Fibroblast of villous mesenchyme (primary cell): Measurements from ENCODE around the gene CEP19. TPM values are rescaled to one million over a fixed set of nuclear protein-coding genes. Genes with fewer than 3 reads are reported as not detected.

Experiments
- DNase-seq: peaks from one replicate; pipeline ENCODE4 v3.0.0-alpha.2; 2010; ENCODE audit warnings: low read depth
- H3K4me3 ChIP-seq: 2 replicates; pipeline ENCODE4 v1.5.1; 2011; ENCODE audit warnings: low read depth, mild to moderate bottlenecking, low read length
- total RNA-seq: library from RNA; depleted of rRNA; stranded (reverse); fragments of >200 nt; gene quantifications from 2 replicates; pipeline ENCODE4 v1.2.3, GENCODE V29; 2012
- TF ChIP-seq, protein P1 (sequence below): IDR thresholded peaks from 2 replicates; pipeline ENCODE4 v1.5.1; 2012; ENCODE audit warnings: low read depth, mild to moderate bottlenecking, low read length; ENCODE audit not compliant: insufficient read depth

Gene CEP19
- total RNA-seq, 1 donor: 5.2 TPM

DNA sequence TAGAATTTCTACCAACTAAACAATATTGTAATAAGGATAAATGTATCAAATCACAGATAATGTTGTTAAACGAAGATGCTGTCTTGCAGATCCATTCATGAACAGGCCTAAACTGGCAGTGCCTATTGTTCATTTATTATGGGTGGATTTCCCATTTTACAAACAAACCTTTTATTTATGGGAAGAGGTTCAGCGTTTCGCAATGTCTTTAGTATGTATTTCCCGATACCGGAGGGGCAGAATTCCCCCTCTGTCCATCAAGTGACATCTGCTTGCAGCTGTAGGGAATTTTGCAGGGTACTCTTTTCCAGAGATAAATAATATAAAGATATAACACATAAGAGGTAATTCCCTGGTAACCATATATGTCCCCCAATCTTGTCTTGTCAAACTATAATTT lies 5.7 kb downstream of the CEP19 start:
- no peak for DNase-seq
- TF ChIP-seq, protein P1, sequence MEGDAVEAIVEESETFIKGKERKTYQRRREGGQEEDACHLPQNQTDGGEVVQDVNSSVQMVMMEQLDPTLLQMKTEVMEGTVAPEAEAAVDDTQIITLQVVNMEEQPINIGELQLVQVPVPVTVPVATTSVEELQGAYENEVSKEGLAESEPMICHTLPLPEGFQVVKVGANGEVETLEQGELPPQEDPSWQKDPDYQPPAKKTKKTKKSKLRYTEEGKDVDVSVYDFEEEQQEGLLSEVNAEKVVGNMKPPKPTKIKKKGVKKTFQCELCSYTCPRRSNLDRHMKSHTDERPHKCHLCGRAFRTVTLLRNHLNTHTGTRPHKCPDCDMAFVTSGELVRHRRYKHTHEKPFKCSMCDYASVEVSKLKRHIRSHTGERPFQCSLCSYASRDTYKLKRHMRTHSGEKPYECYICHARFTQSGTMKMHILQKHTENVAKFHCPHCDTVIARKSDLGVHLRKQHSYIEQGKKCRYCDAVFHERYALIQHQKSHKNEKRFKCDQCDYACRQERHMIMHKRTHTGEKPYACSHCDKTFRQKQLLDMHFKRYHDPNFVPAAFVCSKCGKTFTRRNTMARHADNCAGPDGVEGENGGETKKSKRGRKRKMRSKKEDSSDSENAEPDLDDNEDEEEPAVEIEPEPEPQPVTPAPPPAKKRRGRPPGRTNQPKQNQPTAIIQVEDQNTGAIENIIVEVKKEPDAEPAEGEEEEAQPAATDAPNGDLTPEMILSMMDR: no peak
- no peak overlapping the region for H3K4me3 ChIP-seq

DNA sequence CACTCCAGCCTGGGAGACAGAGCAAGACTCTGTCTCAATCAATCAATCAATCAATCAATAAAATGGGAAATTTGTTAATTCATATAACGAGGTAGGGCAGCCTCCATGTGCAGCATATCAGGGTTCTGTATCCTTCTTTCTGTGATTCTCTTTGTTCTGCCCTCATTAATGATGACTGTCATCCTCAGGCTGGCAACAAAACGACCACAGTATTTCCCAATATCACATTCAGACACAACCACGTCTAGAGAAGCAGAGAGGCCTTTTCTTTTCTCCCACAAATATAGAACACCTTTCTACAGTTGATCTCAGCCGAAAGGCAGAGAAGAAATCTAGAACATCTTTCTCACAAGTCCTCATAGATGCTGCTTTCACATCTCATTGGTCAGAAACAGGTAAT lies 11.2 kb downstream of the CEP19 start:
- no peak overlapping the region for H3K4me3 ChIP-seq
- no peak for DNase-seq
- TF ChIP-seq, protein P1: no peak

DNA sequence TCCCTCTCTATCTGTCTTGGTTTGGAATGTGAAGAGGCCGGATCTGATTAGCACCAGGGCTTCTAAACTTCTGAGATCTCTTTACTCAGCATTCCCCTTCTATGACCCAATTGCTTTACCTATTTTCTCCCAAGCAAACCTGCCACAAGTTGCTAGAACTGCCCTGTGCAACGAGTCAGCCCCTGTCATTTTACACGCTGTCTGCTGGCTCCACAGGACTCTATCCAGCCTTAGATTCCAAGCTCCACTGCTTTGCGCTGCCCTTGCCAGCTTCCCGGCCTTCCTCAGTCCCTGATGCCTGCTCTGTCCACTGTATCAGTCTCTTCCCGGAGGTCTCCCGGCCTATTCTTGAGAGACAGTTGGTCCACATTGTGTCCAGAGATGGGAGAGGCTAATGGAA lies 12.3 kb downstream of the CEP19 start:
- TF ChIP-seq, protein P1: no peak
- H3K4me3 ChIP-seq: no peak overlapping the region
- no peak for DNase-seq

DNA sequence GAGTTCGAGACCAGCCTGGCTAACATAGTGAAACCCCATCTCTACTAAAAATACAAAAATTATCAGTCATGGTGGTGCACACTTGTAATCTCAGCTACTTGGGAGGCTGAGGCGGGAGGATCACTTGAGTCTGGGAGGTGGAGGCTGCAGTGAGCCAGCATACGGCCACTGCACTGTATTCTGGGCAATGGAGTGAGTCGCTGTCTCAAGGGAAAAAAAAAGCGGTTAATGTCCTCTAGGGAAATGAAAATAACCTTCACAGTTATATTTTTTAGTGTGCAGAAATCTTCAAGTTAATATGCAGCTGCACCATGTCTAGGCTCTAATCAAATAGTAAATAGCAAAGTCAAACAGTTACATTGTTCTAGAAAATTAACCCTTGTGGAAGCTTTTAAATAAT lies 14.8 kb downstream of the CEP19 start:
- DNase-seq: no peak
- TF ChIP-seq, protein P1: no peak
- no peak overlapping the region for H3K4me3 ChIP-seq

DNA sequence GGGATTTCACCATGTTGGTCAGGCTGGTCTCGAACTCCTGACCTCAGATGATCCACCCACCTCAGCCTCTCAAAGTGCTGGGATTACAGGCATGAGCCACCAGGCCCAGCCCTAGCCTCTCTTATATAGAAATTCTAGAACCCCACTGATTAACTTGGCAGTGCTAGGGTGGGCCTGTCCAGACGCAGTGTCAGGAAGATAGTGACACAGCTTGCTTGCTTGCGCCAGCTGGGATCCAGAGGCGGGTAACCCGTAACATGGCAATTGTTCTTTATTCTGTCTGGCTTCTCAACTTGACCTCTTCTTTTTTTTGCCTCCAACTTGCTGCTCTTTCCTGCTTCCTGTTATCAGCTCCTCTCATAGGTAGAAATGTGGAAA lies 16.2 kb downstream of the CEP19 start:
- TF ChIP-seq, protein P1: no peak
- no peak for DNase-seq
- no peak overlapping the region for H3K4me3 ChIP-seq

DNA sequence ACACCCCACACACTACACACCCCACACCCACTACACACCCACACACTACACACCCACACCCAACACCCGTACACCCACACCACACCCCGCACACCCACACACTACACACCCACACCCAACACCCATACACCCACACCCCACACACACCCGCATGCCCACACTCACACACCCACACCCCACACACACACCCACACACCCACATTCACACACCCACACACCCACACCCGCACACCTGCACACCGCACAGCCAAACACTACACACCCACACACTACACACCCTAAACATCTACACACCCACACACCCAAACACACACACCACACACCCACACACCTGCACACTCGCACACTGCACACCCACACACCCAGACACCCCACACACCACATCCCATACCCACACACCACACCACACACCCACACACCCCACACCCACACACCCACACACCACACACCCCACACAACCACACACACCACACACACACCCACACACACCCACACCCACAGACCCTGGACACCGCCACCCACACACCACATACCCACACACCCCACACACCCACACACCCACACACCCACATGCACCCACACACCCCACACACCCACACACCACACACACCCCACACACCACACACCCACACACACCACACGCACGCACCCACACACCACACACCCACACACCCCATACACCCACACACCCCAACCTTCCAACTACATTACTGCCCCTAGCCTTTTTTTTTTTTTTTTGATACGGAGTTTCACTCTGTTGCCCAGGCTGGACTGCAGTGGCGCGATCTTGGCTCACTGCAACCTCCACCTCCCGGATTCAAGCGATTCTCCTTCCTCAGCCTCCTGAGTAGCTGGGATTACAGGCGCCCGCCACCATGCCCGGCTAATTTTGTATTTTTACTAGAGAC lies 16.9 kb downstream of the CEP19 start:
- DNase-seq: no peak
- no peak overlapping the region for H3K4me3 ChIP-seq
- TF ChIP-seq, protein P1: no peak
